TTC549 (cell line): ENCODE data around the gene SPACA4.

Experiments used
- FAIRE-seq: peaks from 2 replicates; lab custom pipeline; 2012; peaks lifted over from hg19 to GRCh38; lab: Jason Lieb, UNC

SPACA4 gene

DNA sequence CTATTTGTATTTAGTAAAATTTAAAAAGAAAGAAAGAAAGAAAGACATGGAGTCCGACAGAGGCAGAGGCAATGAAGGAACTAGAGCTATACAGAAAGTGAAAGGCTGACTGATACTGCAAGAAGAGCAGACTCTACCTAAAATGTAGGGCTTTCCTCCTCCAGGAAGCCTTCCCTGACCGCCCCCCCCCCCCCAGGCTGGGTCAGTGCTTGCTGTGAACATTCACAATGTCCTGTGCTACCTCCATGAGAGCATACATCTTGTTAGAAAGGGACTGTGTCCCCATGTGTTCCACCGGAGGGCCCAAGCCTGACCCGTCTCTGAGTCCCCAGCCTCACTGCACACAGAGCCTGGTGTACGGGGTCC, 45.1 kb downstream of the SPACA4 start:
- FAIRE-seq = no peak

DNA sequence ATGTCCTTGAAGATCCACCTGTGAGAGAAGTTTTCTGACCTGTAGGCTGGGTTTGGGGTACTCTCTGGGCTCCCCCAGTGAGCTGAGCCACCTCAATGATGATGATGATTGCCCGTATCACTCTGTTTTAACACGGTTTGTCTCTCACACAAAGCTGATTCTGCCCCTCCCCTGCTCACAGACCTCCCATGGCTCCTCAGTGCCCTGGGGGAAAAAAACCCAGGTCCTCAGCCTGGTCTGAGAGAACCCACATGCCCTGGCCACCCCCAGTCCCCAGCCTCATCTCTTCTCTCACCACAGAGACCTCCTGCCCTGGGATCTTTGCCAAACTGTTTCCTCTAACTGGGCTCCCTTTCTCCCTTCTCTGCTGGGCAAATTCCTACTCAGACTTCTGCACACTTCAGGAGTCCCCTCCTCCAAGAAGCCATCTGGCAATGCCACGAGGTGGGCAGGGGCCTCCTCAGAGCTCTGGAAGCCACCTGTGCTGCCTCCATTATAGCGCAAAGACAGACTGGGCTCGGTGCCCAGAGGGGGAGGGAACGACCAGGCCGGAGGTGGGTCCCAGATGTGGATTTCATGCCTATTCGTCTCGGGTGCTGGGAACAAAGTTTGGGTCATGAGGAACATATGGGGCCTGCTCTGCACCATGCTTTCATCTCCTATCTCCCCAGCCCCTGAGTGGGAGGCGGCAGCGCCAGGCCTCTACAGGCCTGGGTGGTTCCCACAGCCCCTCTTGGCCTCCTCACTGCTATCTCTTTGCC, 47.9 kb downstream of the SPACA4 start:
- no peak for FAIRE-seq

DNA sequence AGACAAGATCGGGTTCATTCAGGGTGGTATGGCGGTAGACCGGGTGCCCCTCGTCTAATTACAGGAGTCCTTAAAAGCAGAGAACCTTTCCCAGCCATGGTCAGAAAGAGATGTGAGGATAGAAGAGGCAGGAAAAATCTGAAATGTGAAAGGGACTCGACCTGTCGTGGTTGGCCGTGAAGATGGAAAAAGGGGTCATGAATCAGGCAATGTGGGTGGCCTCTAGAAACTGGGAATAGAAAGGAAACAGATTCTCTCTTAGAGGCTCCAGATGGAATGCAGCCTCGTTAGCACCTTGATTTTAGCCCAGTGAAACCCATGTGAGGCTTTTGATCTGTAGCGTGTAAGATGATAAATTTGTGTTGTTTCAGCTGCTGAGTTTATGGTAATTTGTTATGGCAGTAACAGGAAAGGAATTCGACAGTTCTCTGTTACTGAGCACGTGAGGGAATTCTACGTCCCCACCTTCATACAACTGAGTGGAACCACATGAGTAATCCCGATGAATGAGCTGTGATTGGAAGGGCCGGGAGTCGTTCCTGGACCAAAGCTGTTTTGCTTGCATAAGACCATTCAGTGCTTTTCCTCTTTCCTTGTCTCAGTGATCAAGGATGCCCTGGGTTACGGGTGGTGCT, 50.4 kb downstream of the SPACA4 start:
- FAIRE-seq = no peak
